ENCODE data around the gene DUSP12. TPM values are rescaled to one million over a fixed set of nuclear protein-coding genes. Genes with fewer than 3 reads are reported as not detected.
"Not testable (repeated sequence)": the region's sequence is repeated elsewhere in the genome, so short reads cannot be mapped to it uniquely, and the experiment has no call there.

The DUSP12 gene
- total RNA-seq, 4 donors from 2014 or later = 7.7 to 23.1 (median 16.3) TPM

DNA sequence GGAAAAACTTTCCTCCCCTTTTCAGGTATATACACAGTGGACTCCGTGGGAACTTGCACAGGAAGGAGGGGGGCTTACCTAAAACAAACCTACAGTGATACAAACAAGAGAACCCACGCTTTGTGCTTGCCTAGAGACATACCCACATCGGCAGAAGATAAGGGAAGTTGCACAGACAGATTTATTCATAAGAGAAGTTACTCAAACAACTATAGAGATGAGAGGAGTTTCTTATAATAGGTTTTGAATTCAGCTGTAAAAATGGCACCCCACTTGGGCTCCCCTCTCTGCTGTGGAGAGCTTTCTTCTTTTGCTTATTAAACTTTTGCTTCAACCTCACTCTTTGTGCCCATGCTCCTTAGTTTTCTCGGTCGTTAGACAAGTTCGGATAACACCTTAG, 1.8 kb upstream of the DUSP12 start:
- Histone ChIP-seq H3K27ac (no peak overlapping the region), H3K4me3 (no peak overlapping the region), H3K4me1 (peaks cover 4 to 11% (median 4%) of the 10 kb centered on the region in 4 donors), H3K9me3 (no peaks in the 10 kb centered on the region), H3K36me3 (peaks cover 0 to 15% (median 0%) of the 10 kb centered on the region in 3 donors), H3K27me3 (no peaks in the 10 kb centered on the region)
- no peak for DNase-seq
- TF ChIP-seq POLR2A (IDR thresholded peaks at IDR 0.05) = no peak
- TF ChIP-seq, protein P1, sequence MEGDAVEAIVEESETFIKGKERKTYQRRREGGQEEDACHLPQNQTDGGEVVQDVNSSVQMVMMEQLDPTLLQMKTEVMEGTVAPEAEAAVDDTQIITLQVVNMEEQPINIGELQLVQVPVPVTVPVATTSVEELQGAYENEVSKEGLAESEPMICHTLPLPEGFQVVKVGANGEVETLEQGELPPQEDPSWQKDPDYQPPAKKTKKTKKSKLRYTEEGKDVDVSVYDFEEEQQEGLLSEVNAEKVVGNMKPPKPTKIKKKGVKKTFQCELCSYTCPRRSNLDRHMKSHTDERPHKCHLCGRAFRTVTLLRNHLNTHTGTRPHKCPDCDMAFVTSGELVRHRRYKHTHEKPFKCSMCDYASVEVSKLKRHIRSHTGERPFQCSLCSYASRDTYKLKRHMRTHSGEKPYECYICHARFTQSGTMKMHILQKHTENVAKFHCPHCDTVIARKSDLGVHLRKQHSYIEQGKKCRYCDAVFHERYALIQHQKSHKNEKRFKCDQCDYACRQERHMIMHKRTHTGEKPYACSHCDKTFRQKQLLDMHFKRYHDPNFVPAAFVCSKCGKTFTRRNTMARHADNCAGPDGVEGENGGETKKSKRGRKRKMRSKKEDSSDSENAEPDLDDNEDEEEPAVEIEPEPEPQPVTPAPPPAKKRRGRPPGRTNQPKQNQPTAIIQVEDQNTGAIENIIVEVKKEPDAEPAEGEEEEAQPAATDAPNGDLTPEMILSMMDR (IDR thresholded peaks at IDR 0.05) = no peak

DNA sequence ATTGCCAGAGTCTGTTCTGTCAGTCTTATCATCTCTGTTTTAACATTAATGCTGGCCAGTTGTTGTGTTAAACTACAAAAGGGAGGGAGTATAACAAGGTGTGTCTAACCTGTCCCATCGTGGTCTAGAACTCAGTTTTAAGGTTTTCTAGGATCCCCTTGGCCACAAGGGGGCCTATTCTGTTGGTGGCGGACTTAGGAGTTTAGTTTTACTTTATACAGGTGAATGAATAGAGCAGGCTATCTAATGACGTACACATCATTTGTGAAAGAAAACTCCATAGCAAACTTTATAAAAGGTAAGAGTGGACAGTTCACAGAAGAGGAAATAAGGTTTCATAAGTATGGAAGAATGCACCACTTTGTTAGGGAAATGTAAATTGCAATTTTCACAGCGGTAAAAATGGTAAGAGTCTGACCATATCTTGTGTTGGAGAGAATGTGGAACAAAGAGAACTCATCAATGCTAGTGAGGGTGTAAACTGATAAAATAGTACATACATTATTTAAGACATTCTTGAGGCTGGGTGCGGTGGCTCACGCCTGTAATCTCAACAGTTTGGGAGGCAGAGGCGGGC, 14.0 kb downstream of the DUSP12 start:
- no peak for TF ChIP-seq POLR2A (IDR thresholded peaks at IDR 0.05)
- TF ChIP-seq, protein P1 (IDR thresholded peaks at IDR 0.05) = peak; percentile 29 to 63 (median 42)
- H3K27me3 ChIP-seq = no peaks in the 10 kb centered on the region
- no peaks in the 10 kb centered on the region for H3K9me3 ChIP-seq
- no peak overlapping the region for H3K27ac ChIP-seq
- no peak overlapping the region for H3K4me3 ChIP-seq
- peaks cover 0 to 12% (median 0%) of the 10 kb centered on the region in 4 donors for H3K4me1 ChIP-seq
- peaks cover 0 to 8% (median 0%) of the 10 kb centered on the region in 3 donors for H3K36me3 ChIP-seq
- DNase-seq = peak in 2 of 3 donors; percentile 38 to 63

DNA sequence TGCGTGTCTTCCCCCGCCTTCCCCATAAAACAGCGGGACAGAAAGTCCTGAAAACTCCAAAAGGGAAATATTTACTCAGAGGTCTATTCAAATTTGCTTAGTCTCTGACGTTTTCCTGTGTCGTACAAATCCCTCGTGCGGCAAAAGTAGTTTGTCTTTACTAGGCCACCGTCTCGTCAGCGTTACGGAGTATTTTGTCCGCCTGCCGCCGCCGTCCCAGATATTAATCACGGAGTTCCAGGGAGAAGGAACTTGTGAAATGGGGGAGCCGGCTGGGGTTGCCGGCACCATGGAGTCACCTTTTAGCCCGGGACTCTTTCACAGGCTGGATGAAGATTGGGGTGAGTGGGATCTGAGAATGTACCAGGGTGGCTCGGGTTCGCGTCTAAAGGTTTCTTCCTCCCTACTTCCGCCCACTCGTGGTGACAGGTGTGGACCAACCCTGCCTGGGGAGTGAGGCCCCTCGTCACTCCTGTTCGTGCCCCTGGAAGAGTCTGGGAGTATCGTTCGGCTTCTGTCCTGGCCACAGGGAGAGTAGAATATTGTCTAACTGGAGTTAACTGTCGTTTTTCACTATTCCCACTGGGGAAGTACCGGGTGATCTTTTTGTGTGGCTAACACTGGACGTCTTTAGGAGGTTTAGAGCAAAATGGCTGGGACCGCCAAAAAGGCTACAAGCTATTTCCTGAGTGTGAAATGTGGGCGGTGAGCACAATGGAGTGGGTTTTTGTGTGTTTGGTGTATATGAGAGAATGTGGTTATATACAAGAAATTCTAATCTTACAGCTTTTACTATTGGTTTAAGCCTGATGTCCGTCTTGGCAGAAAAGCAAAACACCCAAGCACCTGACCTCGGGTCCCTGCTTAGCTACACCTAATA, 16.8 kb downstream of the DUSP12 start, which contains the start of gene ATF6:
Gene ATF6, plus strand, starts transcription at position 219 of the 880 bp plus-strand sequence. Its CDS starts 41 bp downstream, at position 260.
- H3K27me3 ChIP-seq = no peaks in the 10 kb centered on the region
- H3K4me1 ChIP-seq = peaks cover 0 to 12% (median 0%) of the 10 kb centered on the region in 4 donors
- peak; percentile 84 to 94 (median 87) for DNase-seq
- H3K4me3 ChIP-seq = peak within 1 kb of the TSS; percentile 62 to 95 (median 76)
- no peaks in the 10 kb centered on the region for H3K9me3 ChIP-seq
- peak within 1 kb of the TSS; percentile 77 to 87 (median 84) for H3K27ac ChIP-seq
- no peaks in the 10 kb centered on the region for H3K36me3 ChIP-seq
- TF ChIP-seq POLR2A (IDR thresholded peaks at IDR 0.05) = peak; percentile 39 to 75
- TF ChIP-seq, protein P1 (IDR thresholded peaks at IDR 0.05) = peak in 1 of 6 experiments; percentile 32

DNA sequence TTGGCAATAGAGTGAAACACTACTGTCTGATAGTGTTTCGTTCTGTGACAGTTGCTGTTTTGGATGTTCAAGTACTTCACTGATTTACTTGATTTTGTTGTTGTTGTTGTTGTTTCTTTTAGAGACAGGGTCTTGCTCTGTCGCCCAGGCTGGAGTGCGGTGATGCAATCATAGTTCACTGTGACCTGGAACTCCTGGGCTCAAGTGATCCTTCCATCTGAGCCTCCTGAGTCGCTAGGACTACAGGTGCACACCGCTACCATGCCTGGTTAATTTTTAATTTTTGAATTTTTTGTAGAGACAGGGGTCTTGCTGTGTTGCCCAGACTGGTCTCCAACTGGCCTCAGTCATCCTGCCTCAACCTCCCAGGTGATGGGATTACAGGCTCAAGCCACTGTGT, 18.9 kb downstream of the DUSP12 start:
- no peak overlapping the region for H3K27ac ChIP-seq
- no peak for DNase-seq
- peaks cover 0 to 12% (median 0%) of the 10 kb centered on the region in 4 donors for H3K4me1 ChIP-seq
- H3K9me3 ChIP-seq = no peaks in the 10 kb centered on the region
- no peak overlapping the region for H3K4me3 ChIP-seq
- no peak for TF ChIP-seq POLR2A (IDR thresholded peaks at IDR 0.05)
- TF ChIP-seq, protein P1 (IDR thresholded peaks at IDR 0.05) = no peak
- H3K36me3 ChIP-seq = no peaks in the 10 kb centered on the region
- H3K27me3 ChIP-seq = no peaks in the 10 kb centered on the region

DNA sequence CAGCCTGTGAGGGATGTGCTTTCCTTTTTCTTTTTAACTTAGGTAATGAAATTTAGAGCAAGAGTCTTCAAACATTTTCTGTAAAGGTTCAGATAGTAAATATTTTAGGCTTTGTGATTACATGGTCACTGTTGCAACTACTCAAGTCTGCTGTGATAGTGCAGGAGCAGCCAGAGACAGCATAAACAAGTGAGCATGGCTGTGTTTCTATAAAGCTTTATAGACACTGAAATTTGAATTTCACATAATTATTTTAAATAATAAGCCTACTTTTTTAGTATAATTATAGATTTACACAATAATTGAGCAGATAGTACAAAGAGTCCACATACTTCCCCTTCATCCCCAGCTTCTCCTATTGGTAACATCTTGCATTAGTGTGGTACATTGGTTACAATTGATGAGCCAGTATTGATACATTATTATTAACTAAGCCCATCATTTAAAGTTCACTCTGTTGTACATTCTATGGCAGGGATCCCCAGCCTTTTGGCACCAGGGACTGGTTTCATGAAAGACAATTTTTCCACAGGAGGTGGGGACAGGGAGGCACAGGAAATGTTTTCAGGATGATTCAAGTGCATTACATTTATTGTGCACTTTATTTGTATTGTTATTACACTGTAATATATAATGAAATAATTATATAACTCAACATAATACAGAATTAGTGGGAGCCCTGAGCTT, 19.5 kb downstream of the DUSP12 start:
- Histone ChIP-seq H3K27me3 (no peaks in the 10 kb centered on the region), H3K4me3 (no peak overlapping the region), H3K27ac (no peak overlapping the region), H3K36me3 (no peaks in the 10 kb centered on the region), H3K4me1 (peaks cover 0 to 12% (median 0%) of the 10 kb centered on the region in 4 donors), H3K9me3 (no peaks in the 10 kb centered on the region)
- TF ChIP-seq, protein P1 (IDR thresholded peaks at IDR 0.05) = no peak
- no peak for DNase-seq

DNA sequence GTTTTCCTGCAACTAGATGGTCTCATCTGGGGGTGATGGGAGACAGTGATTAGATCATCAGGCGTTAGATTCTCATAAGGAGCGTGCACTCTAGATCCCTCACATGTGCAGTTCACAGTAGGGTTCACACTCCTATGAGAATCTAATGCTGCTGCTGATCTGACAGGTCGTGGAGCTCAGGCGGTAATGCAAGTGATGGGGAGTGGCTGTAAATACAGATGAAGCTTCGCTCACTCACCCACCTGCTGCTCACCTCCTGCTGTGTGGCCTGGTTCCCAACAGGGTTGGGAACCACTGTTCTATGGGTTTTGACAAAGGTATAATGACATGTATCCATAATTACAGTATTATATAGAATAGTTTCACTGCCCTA, 20.1 kb downstream of the DUSP12 start:
- not testable (repeated sequence) for H3K27ac ChIP-seq, H3K4me3 ChIP-seq, DNase-seq, H3K36me3 ChIP-seq, H3K9me3 ChIP-seq, H3K27me3 ChIP-seq
- peaks cover 0 to 12% (median 0%) of the 10 kb centered on the region in 4 donors for H3K4me1 ChIP-seq

Measured in Peyer's patch (tissue), 4 donors.